Mesenchymal stem cell (in vitro differentiated cells and primary cell): ENCODE measurements around the gene GNL3L.

ENCODE experiments used
- DNase-seq: peaks from one replicate; pipeline ENCODE4 v3.0.0-alpha.2; 2013
- H2AFZ ChIP-seq: one replicate; pipeline ENCODE4 v1.6.1; 2013; ENCODE audit warnings: low read depth, mild to moderate bottlenecking, control low read depth, inconsistent platforms, low read length, moderate library complexity
- H2AK5ac ChIP-seq: 2 replicates; pipeline ENCODE4 v1.6.1; 2013; ENCODE audit warnings: low read length, moderate library complexity, mild to moderate bottlenecking, inconsistent platforms; ENCODE audit not compliant: severe bottlenecking
- H2BK120ac ChIP-seq: one replicate; pipeline ENCODE4 v1.6.1; 2013; ENCODE audit warnings: low read depth, mild to moderate bottlenecking, inconsistent platforms, low read length, moderate library complexity
- H2BK12ac ChIP-seq, 2 experiments: one replicate each; pipeline ENCODE4 v1.6.1; 2013; ENCODE audit warnings: inconsistent platforms in 2 of 2, low read length in 2 of 2, mild to moderate bottlenecking in 2 of 2, moderate library complexity in 2 of 2, control low read depth in 1 of 2
- H2BK15ac ChIP-seq: one replicate; pipeline ENCODE4 v1.6.1; 2013; ENCODE audit warnings: mild to moderate bottlenecking, low read depth, inconsistent platforms; ENCODE audit not compliant: poor library complexity, severe bottlenecking
- H2BK5ac ChIP-seq: 2 replicates; pipeline ENCODE4 v1.6.1; 2013; ENCODE audit warnings: low read depth, mild to moderate bottlenecking, low read length, control low read depth, inconsistent platforms; ENCODE audit not compliant: poor library complexity, severe bottlenecking
- H3K14ac ChIP-seq, 2 experiments: one replicate each; pipeline ENCODE4 v1.6.1; 2013; ENCODE audit warnings: inconsistent platforms in 2 of 2, low read length in 2 of 2, control low read depth in 1 of 2, mild to moderate bottlenecking in 1 of 2, moderate library complexity in 1 of 2
- H3K18ac ChIP-seq, 2 experiments: one replicate each; pipeline ENCODE4 v1.6.1; 2013; ENCODE audit warnings: inconsistent platforms in 2 of 2, low read length in 2 of 2, control low read depth in 1 of 2, low read depth in 1 of 2, mild to moderate bottlenecking in 1 of 2
- H3K23ac ChIP-seq, 2 experiments: one replicate each; pipeline ENCODE4 v1.6.1; 2013; ENCODE audit warnings: inconsistent platforms in 2 of 2, low read length in 2 of 2, mild to moderate bottlenecking in 2 of 2, moderate library complexity in 2 of 2, control low read depth in 1 of 2
- H3K27ac ChIP-seq: 2 replicates; pipeline ENCODE4 v1.5.1; 2013; ENCODE audit warnings: mild to moderate bottlenecking, moderate library complexity, low read length, control low read depth, inconsistent platforms; ENCODE audit not compliant: poor library complexity, severe bottlenecking
- H3K27me3 ChIP-seq, 2 experiments: 2 replicates each; pipeline versions ENCODE4 v1.6.1 to v1.7.0; 2013; ENCODE audit warnings: low read length in 2 of 2, mild to moderate bottlenecking in 2 of 2, moderate library complexity in 2 of 2, control low read depth in 1 of 2, inconsistent platforms in 1 of 2; ENCODE audit not compliant: control insufficient read depth in 1 of 2, insufficient read depth in 1 of 2
- H3K36me3 ChIP-seq, 2 experiments: 2 replicates each; pipeline versions ENCODE4 v1.6.1 to v1.7.0; 2013; ENCODE audit warnings: low read length in 2 of 2, control low read depth in 1 of 2, inconsistent platforms in 1 of 2, low read depth in 1 of 2, mild to moderate bottlenecking in 1 of 2; ENCODE audit not compliant: insufficient read depth in 2 of 2, control insufficient read depth in 1 of 2
- H3K4ac ChIP-seq, 2 experiments: one replicate each; pipeline ENCODE4 v1.6.1; 2013; ENCODE audit warnings: inconsistent platforms in 2 of 2, low read length in 2 of 2, mild to moderate bottlenecking in 2 of 2, moderate library complexity in 2 of 2, control low read depth in 1 of 2, low read depth in 1 of 2
- H3K4me1 ChIP-seq: 2 replicates; pipeline ENCODE4 v1.6.1; 2013; ENCODE audit warnings: low read depth, low read length, control low read depth; ENCODE audit not compliant: control insufficient read depth, insufficient read depth
- H3K4me2 ChIP-seq: 2 replicates; pipeline ENCODE4 v1.6.1; 2013; ENCODE audit warnings: low read length, mild to moderate bottlenecking, inconsistent platforms; ENCODE audit not compliant: poor library complexity, severe bottlenecking
- H3K4me3 ChIP-seq, 2 experiments: 2 replicates each; pipeline versions ENCODE4 v1.5.1 to v1.7.0; 2013; ENCODE audit warnings: low read length in 2 of 2, mild to moderate bottlenecking in 2 of 2, control low read depth in 1 of 2, low read depth in 1 of 2; ENCODE audit not compliant: insufficient read depth in 1 of 2
- H3K79me1 ChIP-seq: replicated peaks from 2 replicates; pipeline ENCODE4 v1.6.1; 2013; ENCODE audit warnings: mild to moderate bottlenecking, control low read depth, low read length, inconsistent platforms; ENCODE audit not compliant: poor library complexity, severe bottlenecking
- H3K9ac ChIP-seq: 2 replicates; pipeline ENCODE4 v1.7.0; 2013; ENCODE audit warnings: mild to moderate bottlenecking, low read length, moderate library complexity
- H3K9me3 ChIP-seq: 2 replicates; pipeline ENCODE4 v1.7.0; 2013; ENCODE audit warnings: mild to moderate bottlenecking, low read length; ENCODE audit not compliant: control insufficient read depth
- H4K8ac ChIP-seq: one replicate; pipeline ENCODE4 v1.6.1; 2013; ENCODE audit warnings: inconsistent platforms, mild to moderate bottlenecking, low read length, moderate library complexity
- H4K91ac ChIP-seq: one replicate; pipeline ENCODE4 v1.6.1; 2013; ENCODE audit warnings: mild to moderate bottlenecking, low read length, inconsistent platforms
- whole genome bisulfite sequencing: methylation state at CpG from one replicate; pipeline ENCODE4 v1.1.7; 2013; ENCODE audit warnings: mixed read lengths; 5-methylcytosine and 5-hydroxymethylcytosine counted together

Gene GNL3L

DNA sequence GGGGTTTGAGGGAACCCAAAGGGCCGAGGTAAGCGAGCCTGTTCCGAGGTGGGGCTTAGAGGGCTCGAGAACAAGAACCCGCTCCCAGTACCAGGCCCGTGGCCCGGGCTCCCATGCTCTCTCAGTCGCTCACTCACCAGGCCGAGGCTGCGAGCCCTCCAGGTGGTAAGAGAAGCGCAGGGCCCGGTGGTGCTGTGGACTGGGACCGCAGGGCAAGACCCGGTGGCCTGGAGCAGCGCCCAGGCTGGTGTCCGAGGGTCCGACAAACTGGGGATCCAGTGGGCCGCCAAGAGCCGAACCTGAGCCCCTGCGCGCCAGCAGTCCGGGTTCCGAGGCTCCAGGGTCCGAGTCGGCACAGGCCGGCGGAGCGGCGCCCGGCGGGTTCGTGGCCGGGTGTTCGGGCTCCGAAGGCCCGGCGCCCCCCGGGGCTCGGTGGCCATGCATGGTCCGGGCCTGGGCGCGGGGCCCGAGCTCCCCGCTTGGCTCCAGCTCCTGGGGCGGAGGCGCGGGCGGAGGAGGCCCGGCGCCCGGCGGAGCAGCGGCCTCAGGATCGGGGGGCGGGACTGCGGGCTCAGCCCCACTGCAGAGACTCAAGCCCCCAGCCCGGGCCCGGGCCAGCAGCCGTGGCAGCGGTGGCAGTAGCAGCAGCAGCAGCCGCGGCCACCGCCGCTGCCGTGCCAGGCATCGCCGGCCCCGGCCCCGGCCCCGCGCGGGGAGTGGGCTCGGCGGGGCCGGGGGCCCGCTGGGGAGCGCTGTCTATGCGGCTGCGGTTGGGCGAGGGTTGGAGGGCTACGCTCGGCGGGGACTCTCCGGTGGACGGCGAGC is 34.8 kb upstream of the GNL3L start:
- Histone ChIP-seq H3K4me3 (peak overlapping the region; percentile 68 to 78), H3K9me3 (no peaks in the 10 kb centered on the region), H4K8ac (peak overlapping the region; percentile 54)

DNA sequence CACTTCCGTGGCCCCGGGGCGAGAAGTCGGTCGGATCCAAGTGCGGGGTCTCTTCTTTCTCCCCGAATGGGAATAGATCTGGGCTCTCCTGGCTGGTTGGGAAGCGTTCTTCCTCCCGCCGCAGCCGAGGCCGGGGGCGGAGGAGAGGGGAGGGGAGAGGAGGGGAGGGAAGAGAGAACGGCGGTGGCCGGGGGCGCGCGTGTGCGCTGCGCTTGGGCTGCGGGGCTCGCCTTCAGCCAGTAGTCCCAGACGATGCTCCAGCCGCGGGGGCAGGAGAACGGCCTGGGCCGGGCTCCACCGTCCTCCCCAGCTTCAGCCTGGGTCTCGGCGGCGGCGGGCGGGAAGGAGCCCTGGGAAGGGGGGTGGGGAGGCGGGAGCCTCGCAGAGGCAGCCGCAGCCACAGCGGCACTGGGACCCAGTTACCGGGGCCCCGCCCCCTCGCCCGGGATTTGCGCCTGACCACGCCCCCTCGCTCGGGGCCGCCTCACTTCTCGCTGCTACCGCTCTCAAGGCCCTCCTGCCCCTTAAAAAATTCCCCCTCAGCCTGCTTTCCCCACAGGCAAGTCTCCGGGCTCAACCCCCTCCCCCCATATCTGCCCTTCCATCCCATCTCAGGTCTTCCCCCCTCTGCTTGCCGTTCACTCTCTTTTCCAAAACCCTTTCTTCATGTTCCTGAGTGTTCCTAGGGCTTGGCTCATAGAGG is 34.1 kb upstream of the GNL3L start, which contains the start of gene FGD1:
Gene FGD1 (minus strand): TSS at position 421 of the 703 bp plus-strand sequence. CDS start 802 bp downstream, outside the sequence.
- Histone ChIP-seq H2BK12ac (no peak within 1 kb of the TSS), H4K8ac (peak within 1 kb of the TSS; percentile 88), H3K9me3 (no peaks in the 10 kb centered on the region), H3K4me1 (peaks cover 13% of the 10 kb centered on the region), H2AK5ac (no peak within 1 kb of the TSS), H3K27ac (peak within 1 kb of the TSS; percentile 40), H4K91ac (peak within 1 kb of the TSS; percentile 61), H3K9ac (peak within 1 kb of the TSS; percentile 86), H3K79me1 (peaks cover 8% of the 10 kb centered on the region), H3K4me3 (peak within 1 kb of the TSS; percentile 68 to 78), H2BK15ac (peak within 1 kb of the TSS; percentile 52), H3K23ac (peak within 1 kb of the TSS in 1 of 2 experiments; percentile 3), H3K18ac (peak within 1 kb of the TSS; percentile 54 to 88), H3K4me2 (peak within 1 kb of the TSS; percentile 72), H2BK5ac (no peak within 1 kb of the TSS), H2AFZ (peak within 1 kb of the TSS; percentile 61), H2BK120ac (peak within 1 kb of the TSS; percentile 49), H3K36me3 (peaks cover 0 to 3% of the 10 kb centered on the region in 2 experiments), H3K4ac (peak within 1 kb of the TSS in 1 of 2 experiments; percentile 61), H3K27me3 (peaks cover 0 to 20% of the 10 kb centered on the region in 2 experiments), H3K14ac (no peak within 1 kb of the TSS)
- DNase-seq: peak; percentile 65
- 1% methylated on average over 19 of the region's 51 CpGs for WGBS

More for the DNA sequence above, 34.8 kb upstream of the GNL3L start:
- WGBS: 0% methylated on average over 29 of the region's 86 CpGs
- Histone ChIP-seq H2BK5ac (no peak overlapping the region), H3K4ac (peak overlapping the region in 1 of 2 experiments; percentile 61), H2BK120ac (peak overlapping the region; percentile 49), H3K23ac (peak overlapping the region in 1 of 2 experiments; percentile 3), H4K91ac (peak overlapping the region; percentile 61), H3K9ac (peak overlapping the region; percentile 86), H2BK15ac (peak overlapping the region; percentile 52), H2AFZ (peak overlapping the region; percentile 61), H3K4me1 (peaks cover 13% of the 10 kb centered on the region), H3K36me3 (peaks cover 0 to 3% of the 10 kb centered on the region in 2 experiments), H3K14ac (peak overlapping the region in 1 of 2 experiments; percentile 79), H2AK5ac (no peak overlapping the region), H3K79me1 (peaks cover 10% of the 10 kb centered on the region), H3K18ac (peak overlapping the region; percentile 18 to 54), H3K27me3 (peaks cover 0 to 20% of the 10 kb centered on the region in 2 experiments), H3K27ac (peak overlapping the region; percentile 40), H2BK12ac (no peak overlapping the region), H3K4me2 (peak overlapping the region; percentile 72)
- peak; percentile 46 for DNase-seq

DNA sequence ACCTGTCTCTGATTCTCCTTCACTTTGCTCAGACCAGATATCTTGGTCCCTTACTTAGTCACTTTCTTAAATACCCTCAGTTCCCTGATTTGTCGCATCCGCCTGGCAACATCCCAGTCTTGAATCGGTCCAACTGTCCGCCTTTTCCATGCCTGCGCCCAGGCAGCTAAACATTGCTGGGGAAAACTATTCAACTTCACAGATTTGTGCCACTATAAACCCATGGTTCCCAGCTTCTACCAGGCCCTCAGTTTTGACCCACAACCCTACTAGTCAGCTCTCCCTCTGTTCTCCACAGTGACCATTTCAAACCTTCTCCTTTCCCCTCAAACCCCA is 33.5 kb upstream of the GNL3L start:
- peak overlapping the region; percentile 35 for H3K27ac ChIP-seq
- peaks cover 6% of the 10 kb centered on the region for H3K79me1 ChIP-seq
- H2AFZ ChIP-seq: no peak overlapping the region
- H3K4ac ChIP-seq: no peak overlapping the region
- H3K9me3 ChIP-seq: no peaks in the 10 kb centered on the region
- H3K23ac ChIP-seq: no peak overlapping the region
- H3K27me3 ChIP-seq: peaks cover 0 to 23% of the 10 kb centered on the region in 2 experiments
- H3K14ac ChIP-seq: no peak overlapping the region
- peak overlapping the region in 1 of 2 experiments; percentile 88 for H3K18ac ChIP-seq
- no peak overlapping the region for H2BK12ac ChIP-seq
- DNase-seq: no peak
- H3K4me3 ChIP-seq: peak overlapping the region in 1 of 2 experiments; percentile 72
- no peak overlapping the region for H2BK15ac ChIP-seq
- peaks cover 0 to 3% of the 10 kb centered on the region in 2 experiments for H3K36me3 ChIP-seq
- peak overlapping the region; percentile 75 for H3K9ac ChIP-seq
- no peak overlapping the region for H2BK120ac ChIP-seq
- H2BK5ac ChIP-seq: no peak overlapping the region
- peak overlapping the region; percentile 63 for H3K4me2 ChIP-seq
- no peak overlapping the region for H4K91ac ChIP-seq
- 80% methylated on average over 5 of the region's 5 CpGs for WGBS
- H3K4me1 ChIP-seq: peaks cover 11% of the 10 kb centered on the region
- peak overlapping the region; percentile 88 for H4K8ac ChIP-seq
- no peak overlapping the region for H2AK5ac ChIP-seq

DNA sequence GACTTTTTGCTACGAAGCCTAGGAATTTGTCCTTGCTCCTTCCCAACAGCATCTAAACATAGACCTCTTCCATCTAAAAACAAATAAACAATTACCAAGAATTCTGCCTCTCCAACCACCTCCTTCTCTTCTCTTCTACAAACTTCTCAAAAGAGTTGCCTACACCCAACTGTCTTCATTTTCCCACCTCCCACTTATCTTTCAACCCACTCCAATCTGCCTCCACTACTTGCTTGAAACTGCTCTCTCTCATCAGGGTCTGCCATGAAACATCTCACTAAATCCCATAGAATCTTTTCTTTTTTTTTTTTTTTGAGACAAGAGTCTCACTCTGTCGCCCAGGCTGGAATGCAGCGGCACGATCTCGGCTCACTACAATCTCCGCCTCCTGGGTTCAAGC is 33.1 kb upstream of the GNL3L start:
- Histone ChIP-seq H3K36me3 (peaks cover 0 to 3% of the 10 kb centered on the region in 2 experiments), H3K18ac (no peak overlapping the region), H2BK120ac (no peak overlapping the region), H2BK12ac (no peak overlapping the region), H3K79me1 (peaks cover 3% of the 10 kb centered on the region), H2BK15ac (no peak overlapping the region), H3K9me3 (no peaks in the 10 kb centered on the region), H3K9ac (peak overlapping the region; percentile 75), H3K23ac (no peak overlapping the region), H3K27me3 (peaks cover 0 to 23% of the 10 kb centered on the region in 2 experiments), H4K8ac (no peak overlapping the region), H3K4ac (no peak overlapping the region), H3K14ac (no peak overlapping the region), H3K4me1 (peaks cover 9% of the 10 kb centered on the region), H2AFZ (no peak overlapping the region), H3K27ac (no peak overlapping the region), H3K4me3 (peak overlapping the region in 1 of 2 experiments; percentile 72), H3K4me2 (no peak overlapping the region), H2AK5ac (no peak overlapping the region), H2BK5ac (no peak overlapping the region), H4K91ac (no peak overlapping the region)
- DNase-seq: no peak
- 78% methylated on average over 6 of the region's 6 CpGs for WGBS
